ENCODE data around the gene PTPRM. TPM values are rescaled to one million over a fixed set of nuclear protein-coding genes. Genes with fewer than 3 reads are reported as not detected.

Gene PTPRM
- total RNA-seq, 1 experiment from 2014 or later = 6.2 TPM

GRCh38 chr18:7600036-7600435, 32.9 kb downstream of the PTPRM start:
- no peak overlapping the region for H4K8ac ChIP-seq (replicated peaks; ENCODE audit: insufficient read length, low read depth, low read length)
- H2BK5ac ChIP-seq (ENCODE audit: insufficient read length, low read length) = no peak overlapping the region
- WGBS (ENCODE audit: extremely low coverage, insufficient read length, low lambda C conversion rate) = no CpG with 5 or more reads among the region's 6 CpGs
- H3K4me2 ChIP-seq (ENCODE audit: insufficient read depth, insufficient read length, low read length) = no peak overlapping the region
- no peak for TF ChIP-seq CTCF (conservative IDR thresholded peaks at IDR 0.05)
- no peak overlapping the region for H4K5ac ChIP-seq (ENCODE audit: insufficient read length, low read depth, low read length)
- Mint-ChIP-seq H3K27ac (peak overlapping the region in 1 of 3 experiments; percentile 32; a peak in 1 of 7 replicates), H3K27me3 (ENCODE audit: low read depth) (no peaks in the 10 kb centered on the region), H3K4me1 (peaks cover 32 to 40% of the 10 kb centered on the region in 2 experiments), H3K9me3 (no peaks in the 10 kb centered on the region; a peak in 1 of 5 replicates), H3K36me3 (ENCODE audit: insufficient read depth in 1 of 3, low read depth in 3 of 3) (no peaks in the 10 kb centered on the region), H3K4me3 (no peak overlapping the region)
- H4K91ac ChIP-seq (ENCODE audit: insufficient read length, low read depth, low read length) = no peak overlapping the region
- H3K79me1 ChIP-seq (ENCODE audit: insufficient read depth, low read depth, low read length, poor library complexity, severe bottlenecking) = no peaks in the 10 kb centered on the region
- H2AK5ac ChIP-seq (ENCODE audit: insufficient read length, low read length) = no peak overlapping the region
- no peaks in the 10 kb centered on the region for H3K79me2 ChIP-seq (ENCODE audit: insufficient read depth, low read length)
- H3K9me3 ChIP-seq (ENCODE audit: control insufficient read depth, low read depth, low read length) = no peaks in the 10 kb centered on the region
- no peak overlapping the region for H2BK15ac ChIP-seq (ENCODE audit: low read depth, low read length)
- H3K14ac ChIP-seq (ENCODE audit: insufficient read depth, low read length) = no peak overlapping the region
- no peak overlapping the region for H2BK12ac ChIP-seq (ENCODE audit: insufficient read length, low read depth, low read length)
- H3K4ac ChIP-seq (ENCODE audit: low read depth, low read length) = no peak overlapping the region
- H4K20me1 ChIP-seq (ENCODE audit: control insufficient read depth, insufficient read depth, insufficient read length) = no peaks in the 10 kb centered on the region
- H3K27ac ChIP-seq (ENCODE audit: insufficient read length, low read depth, low read length) = no peak overlapping the region
- no peaks in the 10 kb centered on the region for H3K23me2 ChIP-seq (ENCODE audit: insufficient read length, low read depth, low read length, poor library complexity, severe bottlenecking)
- no peak for DNase-seq
- no peak overlapping the region for H2AFZ ChIP-seq (ENCODE audit: low read length)
- no peak overlapping the region for H3K18ac ChIP-seq (ENCODE audit: insufficient read length, low read depth, low read length)
- H3K27me3 ChIP-seq (ENCODE audit: insufficient read depth, low read length) = no peaks in the 10 kb centered on the region
- no peak overlapping the region for H3T11ph ChIP-seq (ENCODE audit: low read length)
- no peak overlapping the region for H3K56ac ChIP-seq (ENCODE audit: insufficient read length, low read depth, low read length)
- H2BK120ac ChIP-seq (ENCODE audit: low read depth, low read length, poor library complexity, severe bottlenecking) = no peak overlapping the region
- no peak overlapping the region for H3K9ac ChIP-seq (ENCODE audit: extremely low read depth, insufficient read length, low read length)
- no peak overlapping the region for H3K23ac ChIP-seq (ENCODE audit: insufficient read length, low read depth, low read length)
- H3K4me1 ChIP-seq (ENCODE audit: insufficient read depth, low read length) = peaks cover 6% of the 10 kb centered on the region; the same call in 1 of the 2 replicates
- no peak overlapping the region for H2BK20ac ChIP-seq (ENCODE audit: low read depth, low read length, poor library complexity, severe bottlenecking)
